Measurements from ENCODE around the gene ZFP82. TPM values are rescaled to one million over a fixed set of nuclear protein-coding genes. Genes with fewer than 3 reads are reported as not detected.

ZFP82 gene
- 3.1 TPM for total RNA-seq
- long read RNA-seq, full-length matches to known transcripts, result 4 of 9 reads
- long read RNA-seq, partial matches to known transcripts, result 0 of 9 reads
- long read RNA-seq, other reads (novel, unspliced or antisense), result 5 of 9 reads

DNA sequence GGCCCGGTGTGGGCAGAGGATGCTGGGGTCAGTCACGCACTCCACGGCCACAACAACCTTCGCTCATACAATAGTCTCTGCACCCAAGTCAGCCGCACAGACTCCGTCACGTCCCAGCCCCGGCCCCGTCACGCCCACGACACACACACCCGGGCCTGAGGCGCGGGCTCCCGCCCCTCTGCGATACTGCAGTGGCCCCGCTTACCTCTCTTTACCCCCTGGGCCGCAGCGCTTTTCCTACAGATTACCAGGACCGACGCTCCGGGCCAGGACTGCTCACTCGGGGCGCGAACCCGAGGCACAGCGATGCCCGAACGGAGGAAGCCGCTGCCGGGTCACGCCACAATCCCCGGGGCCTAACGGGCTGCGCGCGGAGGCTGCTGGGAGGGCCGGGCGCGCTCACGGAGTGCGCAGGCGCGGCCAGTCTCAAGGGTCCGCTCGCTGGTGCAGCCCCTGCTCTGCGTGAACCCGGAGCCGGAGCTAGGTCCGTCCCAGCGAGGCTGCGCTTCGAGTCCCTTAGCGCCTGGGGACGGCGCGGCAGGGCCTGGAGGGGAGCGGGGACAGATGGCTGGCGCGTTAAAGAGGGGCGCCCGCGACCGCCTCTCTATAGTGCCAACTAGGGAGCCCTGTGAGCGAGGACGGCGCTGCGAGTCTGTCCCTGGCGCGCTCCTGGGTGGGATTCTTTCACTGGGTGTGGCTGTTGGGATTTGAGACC is at the start of gene ZFP82:
TSS of gene ZFP82 (minus strand) at position 358 of the 715 bp plus-strand sequence. CDS start 8,855 bp downstream, outside the sequence.
- DNase-seq (ENCODE audit: low spot score), result peak; percentile 91

DNA sequence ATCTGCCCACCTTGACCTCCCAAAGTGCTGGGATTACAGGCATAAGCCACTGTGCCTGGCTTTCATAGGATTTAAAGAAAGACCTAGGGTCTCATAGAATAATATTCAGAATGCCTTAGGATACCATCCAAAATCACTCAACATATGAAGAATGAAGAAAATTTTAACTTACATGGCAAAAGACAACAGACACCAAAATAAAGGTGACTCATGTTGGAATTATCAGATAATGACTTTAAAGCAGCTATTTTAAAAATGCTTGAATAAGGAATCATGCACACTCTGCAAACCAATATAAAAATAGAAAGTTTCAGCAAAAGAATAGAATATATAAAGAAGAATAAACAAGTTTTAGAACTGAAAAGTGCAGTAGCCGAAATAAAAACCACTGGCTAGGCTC is 41.6 kb upstream of the ZFP82 start:
- DNase-seq (ENCODE audit: low spot score), result no peak

DNA sequence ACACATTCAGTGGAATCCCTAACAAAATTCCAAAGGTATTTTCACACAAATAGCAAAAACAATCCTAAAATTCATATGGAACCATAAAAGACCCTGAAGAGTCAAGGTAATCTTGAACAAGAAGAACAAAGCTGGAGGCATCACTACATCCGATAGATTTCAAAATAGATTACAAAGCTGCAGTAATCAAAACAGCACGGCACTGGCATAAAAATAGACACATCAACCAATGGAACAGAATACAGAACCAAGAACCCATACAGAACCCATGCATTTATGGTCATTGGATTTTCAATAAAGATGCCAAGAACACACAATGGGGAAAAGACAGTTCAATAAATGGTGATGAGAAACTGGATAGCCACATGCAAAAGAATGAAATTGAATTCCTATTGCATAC is 38.4 kb upstream of the ZFP82 start:
- no peak for DNase-seq (ENCODE audit: low spot score)

DNA sequence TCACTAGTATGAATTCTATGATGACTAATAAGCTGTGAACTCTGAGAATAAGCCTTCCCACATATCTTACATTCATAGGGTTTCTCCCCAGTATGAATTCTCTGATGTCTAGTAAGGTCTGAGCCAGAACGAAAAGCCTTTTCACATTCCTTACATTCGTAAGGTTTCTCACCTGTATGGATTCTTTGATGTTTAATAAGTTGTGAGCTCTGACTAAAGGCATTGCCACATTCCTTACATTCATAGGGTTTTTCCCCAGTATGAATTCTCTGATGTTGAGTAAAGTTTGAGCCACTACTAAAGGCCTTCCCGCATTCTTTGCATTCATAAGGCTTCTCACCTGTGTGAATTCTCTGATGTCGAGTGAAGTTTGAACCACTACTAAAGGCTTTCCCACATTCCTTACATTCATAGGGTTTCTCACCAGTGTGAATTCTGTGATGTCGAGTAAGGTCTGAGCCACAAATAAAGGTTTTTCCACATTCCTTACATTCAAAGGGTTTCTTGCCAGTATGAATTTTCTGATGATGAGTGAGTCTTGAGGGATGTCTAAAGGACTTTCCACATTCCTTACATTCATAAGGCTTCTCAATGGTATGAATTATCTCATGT is 30.7 kb upstream of the ZFP82 start:
- DNase-seq (ENCODE audit: low spot score), result no peak

DNA sequence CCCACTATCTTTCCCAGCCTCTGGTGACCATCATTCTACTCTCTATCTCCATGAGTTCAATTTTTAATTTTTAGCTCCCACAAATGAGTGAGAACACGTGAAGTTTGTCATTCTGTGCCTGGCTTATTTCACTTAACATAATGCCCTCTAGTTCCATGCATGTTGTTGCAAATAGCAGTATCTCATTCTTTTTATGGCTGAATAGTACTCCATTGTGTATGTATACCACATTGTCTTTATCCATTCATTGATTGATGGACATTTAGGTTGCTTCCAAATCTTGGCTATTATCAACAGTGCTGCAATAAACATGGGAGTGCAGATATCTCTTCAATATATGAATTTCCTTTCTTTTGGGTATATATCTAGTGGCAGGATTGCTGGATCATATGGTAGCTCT is 22.9 kb upstream of the ZFP82 start:
- no peak for DNase-seq (ENCODE audit: low spot score)

DNA sequence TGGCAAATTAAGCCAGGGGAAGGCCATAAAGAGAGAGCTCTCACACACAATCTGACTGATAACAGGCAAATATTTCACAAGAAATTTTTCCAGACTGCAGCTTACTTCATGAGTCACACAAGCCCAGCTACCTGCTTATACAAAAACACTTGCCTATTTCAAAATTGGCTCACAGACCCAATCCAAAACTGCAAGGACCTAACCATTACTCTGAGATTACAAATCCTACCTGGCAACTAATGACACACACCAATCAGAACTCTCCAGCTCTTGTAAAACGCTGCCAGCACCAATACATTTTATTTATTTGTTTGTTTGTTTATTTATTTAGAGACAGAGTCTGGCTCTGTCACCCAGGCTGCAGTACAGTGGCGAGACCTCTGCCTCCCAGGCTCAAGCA is 18.1 kb upstream of the ZFP82 start:
- DNase-seq (ENCODE audit: low spot score), result no peak

DNA sequence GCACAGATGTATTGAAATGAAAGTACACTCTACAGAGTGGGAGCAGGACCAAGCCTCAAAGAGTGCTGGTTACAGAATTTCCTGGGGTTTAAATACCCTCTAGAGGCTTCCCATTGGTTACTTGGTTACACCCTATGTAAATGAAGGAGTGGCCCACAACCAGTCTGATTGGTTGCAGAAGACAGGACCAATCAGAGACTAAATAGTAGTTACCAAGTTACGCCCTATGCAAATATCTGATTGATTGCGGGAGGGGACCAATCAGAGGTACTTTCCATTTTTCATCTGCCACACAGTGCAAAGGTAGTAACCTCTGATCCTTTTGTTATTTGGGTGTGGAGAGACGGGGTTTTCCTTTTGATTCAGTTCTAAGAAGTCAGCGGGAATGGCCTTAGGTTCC is 5.5 kb upstream of the ZFP82 start:
- no peak for DNase-seq (ENCODE audit: low spot score)

DNA sequence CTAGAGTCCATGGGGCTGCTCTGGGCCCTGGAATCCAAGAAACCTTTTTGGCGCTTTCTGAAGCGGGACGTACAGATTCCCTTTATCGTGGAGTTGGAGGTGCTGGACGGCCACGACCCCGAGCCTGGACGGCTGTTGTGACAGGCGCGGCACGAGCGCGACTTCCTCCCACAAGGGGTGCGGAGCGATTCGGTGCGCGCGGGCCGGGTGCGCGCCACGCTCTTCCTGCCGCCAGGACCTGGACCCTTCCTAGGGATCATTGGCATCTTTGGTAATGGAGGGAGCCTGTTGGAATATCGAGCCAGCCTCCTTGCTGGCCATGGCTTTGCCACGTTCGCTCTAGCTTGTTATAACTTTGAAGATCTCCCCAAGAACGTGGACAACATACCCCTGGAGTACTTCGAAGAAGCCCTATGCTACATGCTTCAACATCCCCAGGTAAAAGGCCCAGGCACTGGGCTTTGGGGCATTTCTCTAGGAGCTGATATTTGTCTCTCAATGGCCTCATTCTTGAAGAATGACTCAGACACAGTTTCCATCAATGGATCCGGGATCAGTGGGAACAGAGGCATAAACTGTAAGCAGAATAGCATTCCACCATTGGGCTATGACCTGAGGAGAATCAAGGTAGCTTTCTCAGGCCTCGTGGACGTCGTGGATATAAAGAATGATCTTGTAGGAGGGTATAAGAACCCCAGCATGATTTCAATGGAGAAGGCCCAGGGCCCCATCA is 3.5 kb upstream of the ZFP82 start:
- no peak for DNase-seq (ENCODE audit: low spot score)

DNA sequence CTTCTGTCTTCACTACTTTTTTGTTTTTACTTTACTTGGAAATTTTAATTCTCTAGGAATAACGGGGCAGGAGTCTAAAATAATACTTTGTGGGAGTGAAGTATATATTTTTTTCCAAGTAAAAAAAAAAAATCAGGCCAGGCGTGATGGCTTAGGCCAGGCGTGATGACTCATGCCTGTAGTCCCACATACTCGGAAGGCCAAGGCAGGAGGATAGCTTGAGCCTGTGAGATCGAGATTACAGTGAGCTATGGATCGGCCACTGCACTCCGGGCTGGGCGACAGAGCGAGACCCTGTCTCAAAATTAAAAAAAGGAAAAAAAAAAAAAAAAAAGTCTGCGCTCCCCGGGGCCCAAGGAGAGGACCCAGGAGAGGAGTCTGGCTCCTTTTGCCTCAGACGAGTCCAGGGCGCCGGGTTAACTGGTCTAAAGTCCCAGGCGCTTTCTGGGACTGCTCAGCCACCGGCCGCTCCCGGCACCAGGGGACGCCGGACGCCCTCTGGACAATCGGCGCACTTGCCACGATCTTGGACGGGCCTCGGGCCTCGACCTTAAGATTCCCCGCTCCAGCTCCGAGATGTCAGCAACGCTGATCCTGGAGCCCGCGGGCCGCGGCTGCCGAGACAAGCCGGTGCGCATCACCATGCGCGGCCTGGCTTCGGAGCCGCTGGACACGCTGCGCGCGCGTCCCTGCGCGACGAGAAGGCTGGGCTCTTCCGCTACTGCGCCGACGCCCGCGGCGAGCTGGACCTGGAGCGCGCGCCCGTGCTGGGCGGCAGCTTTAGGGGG is 2.7 kb upstream of the ZFP82 start:
- no peak for DNase-seq (ENCODE audit: low spot score)

DNA sequence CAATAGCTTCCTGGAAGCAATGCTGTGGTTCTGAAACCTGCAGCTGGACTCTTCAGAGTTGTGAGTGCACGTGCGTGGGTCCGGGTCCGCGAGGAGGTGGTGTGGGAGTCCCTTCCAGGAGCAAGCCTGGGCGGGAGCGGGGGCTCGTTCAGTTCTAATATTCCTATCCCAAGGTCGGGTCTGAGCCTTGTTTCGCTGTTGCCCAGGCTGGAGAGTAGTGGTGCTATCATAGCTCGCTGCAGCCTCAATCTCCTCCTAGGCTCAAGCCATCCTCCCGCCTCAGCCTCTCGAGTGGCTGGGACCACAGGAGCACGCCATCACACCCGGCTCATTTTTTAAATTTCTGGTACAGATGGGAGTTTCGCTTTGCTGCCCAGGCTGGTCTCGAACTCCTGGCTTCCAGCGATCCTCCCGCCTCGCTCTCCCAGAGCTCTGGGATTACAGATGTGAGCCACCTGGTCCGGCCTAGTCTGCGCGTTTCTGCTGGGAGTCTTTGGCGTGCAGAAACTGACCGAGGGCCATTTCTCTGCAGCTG is 625 bp downstream of the ZFP82 start:
- DNase-seq (ENCODE audit: low spot score), result no peak

DNA sequence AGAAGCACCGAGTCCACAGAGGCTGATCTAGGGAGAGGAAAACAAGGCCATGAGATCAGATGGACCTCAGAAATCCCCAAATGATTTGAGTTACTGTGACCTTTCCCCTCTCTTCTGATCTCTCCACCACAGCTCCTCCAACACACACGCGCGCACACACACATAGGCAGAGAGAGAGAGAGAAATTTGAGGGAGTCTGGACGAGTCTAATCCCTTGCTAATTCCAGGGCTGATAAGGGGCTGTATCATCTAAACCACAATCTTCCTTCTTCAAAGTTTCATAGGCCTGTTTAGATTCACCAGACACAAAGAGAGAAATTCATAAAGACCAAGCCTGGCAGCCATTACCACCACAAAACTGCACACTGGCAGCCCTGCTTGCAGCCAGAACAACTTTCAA is 8.6 kb downstream of the ZFP82 start:
- DNase-seq (ENCODE audit: low spot score), result no peak

DNA sequence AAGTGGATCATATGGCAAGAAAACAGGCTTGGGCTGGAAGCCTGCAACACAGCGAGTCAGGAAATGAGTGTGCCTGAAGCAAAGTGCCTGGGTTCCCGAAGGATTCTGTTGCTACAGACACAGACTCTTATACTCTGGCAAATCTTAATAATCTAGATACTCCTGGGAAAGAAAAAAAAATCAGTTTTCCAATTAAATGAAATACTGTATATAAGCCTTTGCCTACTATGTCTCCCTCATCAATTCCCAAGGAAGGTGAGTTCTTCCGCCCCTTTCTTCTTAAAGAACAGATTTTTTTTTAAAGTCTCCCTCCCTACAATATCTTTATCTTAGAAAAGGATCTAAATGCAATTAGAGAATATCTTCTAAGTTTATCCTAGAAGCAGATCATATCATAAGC is 10.3 kb downstream of the ZFP82 start:
- no peak for DNase-seq (ENCODE audit: low spot score)

DNA sequence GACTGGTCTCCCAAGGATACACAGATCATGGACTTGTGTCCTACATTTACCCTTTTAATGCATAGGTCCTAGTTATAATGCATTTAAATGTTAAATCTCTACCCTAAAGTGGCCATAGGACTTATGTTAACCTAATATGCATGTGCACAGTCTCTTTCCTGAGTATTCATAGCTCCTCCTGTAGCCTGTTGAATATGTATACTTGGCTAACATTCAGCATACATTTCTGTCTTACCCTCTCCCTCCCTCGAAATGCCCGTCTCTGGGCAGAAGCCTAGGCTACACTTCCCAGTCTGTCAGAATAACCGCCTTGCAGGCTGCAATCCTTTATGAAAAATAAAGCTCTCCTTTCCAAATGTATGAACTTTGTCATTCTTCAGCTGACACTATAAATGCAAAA is 13.9 kb downstream of the ZFP82 start:
- no peak for DNase-seq (ENCODE audit: low spot score)

DNA sequence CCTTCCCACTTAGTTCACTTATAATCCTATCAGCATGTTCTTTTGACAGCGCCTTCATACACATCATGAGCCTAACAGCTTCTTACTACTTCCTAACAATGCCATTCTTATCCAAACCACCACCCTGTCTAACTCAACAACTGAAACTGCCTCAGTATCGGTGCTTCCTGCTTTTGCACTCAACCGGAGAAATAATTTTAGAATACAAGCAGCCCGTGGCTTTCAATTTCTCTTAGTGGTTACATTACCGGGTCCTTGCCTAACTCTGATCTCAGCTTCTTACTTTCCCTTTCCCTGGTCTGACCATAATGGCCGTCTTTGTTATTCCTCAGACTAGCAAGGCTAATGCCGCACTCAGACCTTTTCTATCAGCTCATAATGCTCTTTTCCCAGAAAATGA is 17.0 kb downstream of the ZFP82 start:
- DNase-seq (ENCODE audit: low spot score), result no peak

DNA sequence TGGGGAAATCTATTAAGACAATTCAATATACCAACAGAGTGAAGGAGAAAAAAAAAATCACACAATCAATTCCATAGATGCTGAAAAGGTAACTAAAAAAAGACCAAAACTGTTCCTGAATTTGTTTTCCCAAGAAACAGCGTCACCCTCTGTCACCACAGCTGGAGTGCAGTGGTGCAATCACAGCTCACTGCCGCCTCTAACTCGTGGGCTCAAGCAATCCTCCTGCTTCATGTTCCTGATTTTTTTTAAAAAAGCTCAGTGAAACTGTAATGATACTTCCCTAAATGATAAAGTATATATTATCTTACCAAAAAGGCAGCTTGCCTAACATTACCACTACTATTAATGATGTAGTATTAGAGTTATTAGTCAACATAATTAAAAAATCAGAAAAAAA is 19.9 kb downstream of the ZFP82 start:
- no peak for DNase-seq (ENCODE audit: low spot score)

DNA sequence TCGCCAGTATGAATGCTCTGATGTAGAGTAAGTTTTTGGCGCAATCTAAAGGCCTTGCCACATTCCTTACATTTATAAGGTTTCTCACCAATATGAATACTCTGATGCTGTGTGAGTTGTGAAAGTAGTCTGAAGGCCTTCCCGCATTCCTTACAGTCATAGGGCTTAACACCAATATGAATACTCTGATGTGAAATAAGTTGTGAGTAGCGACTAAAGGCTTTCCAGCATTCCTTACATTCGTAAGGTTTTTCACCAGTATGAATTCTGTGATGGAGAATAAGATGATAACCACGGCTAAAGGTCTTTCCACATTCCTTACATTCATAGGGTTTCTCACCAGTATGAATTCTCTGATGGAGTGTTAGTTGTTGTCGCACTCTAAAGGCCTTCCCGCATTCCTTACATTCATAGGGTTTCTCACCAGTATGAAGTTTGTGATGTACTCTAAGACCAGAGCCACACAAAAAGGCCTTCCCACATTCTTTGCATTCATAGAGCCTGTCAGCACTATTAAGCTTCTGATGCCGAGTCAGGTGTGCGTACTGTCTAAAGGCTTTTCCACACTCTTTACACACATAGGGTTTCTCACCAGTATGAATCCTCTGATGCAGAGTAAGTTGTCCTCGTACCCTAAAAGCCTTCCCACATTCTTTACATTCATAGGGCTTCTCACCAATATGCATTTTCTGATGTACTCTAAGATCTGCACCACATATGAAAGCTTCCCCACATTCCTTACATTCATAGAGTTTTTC is 25.3 kb downstream of the ZFP82 start:
- no peak for DNase-seq (ENCODE audit: low spot score)

DNA sequence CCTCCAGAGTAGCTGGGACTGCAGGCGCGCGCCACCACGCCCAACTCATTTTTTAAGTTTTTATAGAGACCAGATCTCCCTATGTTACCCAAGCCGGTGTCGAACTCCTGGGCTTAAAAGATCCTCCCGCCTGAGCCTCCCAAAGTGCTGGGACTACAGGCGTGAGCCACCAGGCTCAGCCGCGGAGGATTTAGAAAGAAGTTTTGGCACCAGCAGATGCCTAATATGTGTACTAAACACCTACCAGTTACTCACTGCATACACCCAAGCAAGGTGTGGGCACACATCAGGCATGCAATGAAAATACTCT is 39.0 kb downstream of the ZFP82 start:
- DNase-seq (ENCODE audit: low spot score), result no peak

DNA sequence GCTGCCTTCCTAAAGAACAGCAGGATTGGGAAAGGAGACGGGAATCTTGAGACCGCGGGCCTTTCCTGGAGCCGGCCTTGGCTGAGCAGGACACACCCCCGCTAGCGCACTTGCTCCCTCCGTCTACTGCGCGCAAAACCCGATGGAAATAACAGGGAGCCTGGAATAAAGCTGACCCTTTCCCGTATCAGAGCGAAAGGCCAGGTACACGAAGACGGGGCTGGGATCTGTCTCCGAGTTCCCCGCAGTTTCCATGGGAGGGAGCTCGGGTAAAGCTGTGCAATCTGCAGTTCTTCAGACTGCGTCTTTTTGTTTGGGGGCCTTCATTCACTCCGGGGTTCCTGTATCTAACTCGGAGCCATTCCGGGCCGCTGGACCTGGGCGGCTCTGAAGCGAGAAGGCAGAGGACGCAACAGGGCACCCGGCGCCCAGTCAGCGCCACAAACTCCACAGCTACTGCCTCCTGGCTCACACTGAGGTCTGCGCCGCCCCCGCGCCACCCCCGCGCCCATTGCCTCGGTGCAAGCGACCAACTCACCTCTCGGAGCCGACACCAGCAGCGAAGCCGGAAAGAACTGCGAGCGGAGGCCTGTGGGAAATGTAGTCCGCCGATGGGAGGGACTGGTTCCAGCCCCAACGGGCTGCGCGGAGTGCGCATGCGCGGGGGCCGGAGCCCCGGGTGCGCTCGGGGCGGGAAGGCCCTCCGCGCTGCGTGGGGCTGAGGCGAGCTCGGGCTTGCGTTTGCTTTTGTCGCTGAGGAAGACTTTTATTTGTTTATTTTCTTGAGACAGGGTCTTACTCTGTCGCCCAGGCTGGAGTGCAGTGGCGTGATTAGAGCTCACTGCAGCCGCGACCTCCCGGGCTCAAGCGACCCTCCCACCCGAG is 39.6 kb downstream of the ZFP82 start, which contains the start of gene ZFP14:
TSS of gene ZFP14 (minus strand) at position 577 of the 885 bp plus-strand sequence. CDS start 11,309 bp downstream, outside the sequence.
- DNase-seq (ENCODE audit: low spot score), result peak; percentile 96

DNA sequence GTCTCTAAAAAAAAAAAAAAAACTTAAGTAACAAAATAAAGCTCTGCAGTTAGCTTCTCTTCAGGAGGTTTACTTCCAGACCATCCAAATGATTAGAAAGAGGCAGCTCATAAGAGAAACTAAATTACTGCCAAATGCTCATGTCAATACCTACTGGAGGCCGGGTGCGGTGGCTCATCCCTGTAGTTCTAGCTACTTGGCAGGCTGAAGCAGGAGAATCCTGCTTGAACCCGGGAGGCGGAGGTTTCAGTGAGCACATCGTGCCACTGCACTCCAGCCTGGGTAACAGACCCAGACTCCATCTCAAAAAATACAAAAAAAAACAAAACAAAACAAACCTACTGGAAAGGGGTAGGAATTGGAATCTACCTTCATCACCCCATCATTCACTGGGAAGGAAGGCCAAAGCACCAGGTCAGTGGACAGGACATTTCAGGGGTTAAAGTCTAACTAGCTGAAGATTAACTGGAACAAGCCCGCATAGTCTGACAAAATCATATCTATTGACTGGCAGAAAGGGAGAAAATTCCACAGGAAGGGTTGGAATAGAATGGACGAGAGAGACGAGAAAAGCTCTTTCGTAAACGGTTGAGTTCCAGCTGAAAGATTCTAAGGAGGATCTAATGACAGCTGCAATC is 40.8 kb downstream of the ZFP82 start:
- DNase-seq (ENCODE audit: low spot score), result no peak
